ENCODE data around the gene FSD1.

Gene FSD1

GRCh38 chr19:4260613-4261191 lies 43.7 kb upstream of the FSD1 start:
- TF ChIP-seq ZFP3 (CRISPR knock-in tag; IDR thresholded peaks at IDR 0.05) = peak; percentile 95
- TF ChIP-seq ZFP30 (CRISPR knock-in tag; IDR thresholded peaks at IDR 0.05) = no peak
- no peak for TF ChIP-seq ESRRG (CRISPR knock-in tag; IDR thresholded peaks at IDR 0.05)
- no peak for TF ChIP-seq GLIS3 (CRISPR knock-in tag; IDR thresholded peaks at IDR 0.05)
- TF ChIP-seq BACH2 (CRISPR knock-in tag; IDR thresholded peaks at IDR 0.05; ENCODE audit: borderline replicate concordance) = no peak
- TF ChIP-seq ISL1 (CRISPR knock-in tag; IDR thresholded peaks at IDR 0.05) = no peak
- ATAC-seq = no peak

- TF ChIP-seq SNAI2 (CRISPR knock-in tag; IDR thresholded peaks at IDR 0.05) (no peak), TOX (CRISPR knock-in tag; IDR thresholded peaks at IDR 0.05; ENCODE audit: borderline replicate concordance) (no peak), OSR1 (CRISPR knock-in tag; IDR thresholded peaks at IDR 0.05) (no peak), BACH2 (CRISPR knock-in tag; IDR thresholded peaks at IDR 0.05; ENCODE audit: borderline replicate concordance) (no peak), TCF4 (CRISPR knock-in tag; IDR thresholded peaks at IDR 0.05; ENCODE audit: borderline replicate concordance) (no peak), ZFP3 (CRISPR knock-in tag; IDR thresholded peaks at IDR 0.05) (no peak), PATZ1 (CRISPR knock-in tag; IDR thresholded peaks at IDR 0.05; ENCODE audit: borderline replicate concordance) (no peak), ZC3H10 (CRISPR knock-in tag; IDR thresholded peaks at IDR 0.05) (no peak), ZNF565 (CRISPR knock-in tag; conservative IDR thresholded peaks at IDR 0.05; ENCODE audit: low read depth) (no peak), PPARA (CRISPR knock-in tag; IDR thresholded peaks at IDR 0.05; ENCODE audit: borderline replicate concordance) (no peak), ISL1 (CRISPR knock-in tag; IDR thresholded peaks at IDR 0.05) (no peak), ESRRG (CRISPR knock-in tag; IDR thresholded peaks at IDR 0.05) (no peak), RARB (CRISPR knock-in tag; IDR thresholded peaks at IDR 0.05) (no peak), CSRNP3 (CRISPR knock-in tag; IDR thresholded peaks at IDR 0.05) (no peak), POU6F1 (CRISPR knock-in tag; IDR thresholded peaks at IDR 0.05; ENCODE audit: borderline replicate concordance, low read depth) (no peak), CSDC2 (CRISPR knock-in tag; IDR thresholded peaks at IDR 0.05) (no peak), CREB5 (CRISPR knock-in tag; IDR thresholded peaks at IDR 0.05; ENCODE audit: low read depth) (no peak), GLIS3 (CRISPR knock-in tag; IDR thresholded peaks at IDR 0.05) (no peak), ZNF8 (CRISPR knock-in tag; IDR thresholded peaks at IDR 0.05) (no peak), ZFP30 (CRISPR knock-in tag; IDR thresholded peaks at IDR 0.05) (no peak)
- no peak for ATAC-seq
Measured at GRCh38 chr19:4264812-4265211, 39.6 kb upstream of the FSD1 start.

GRCh38 chr19:4266253-4267000 lies 38.0 kb upstream of the FSD1 start:
- TF ChIP-seq ZNF565 (CRISPR knock-in tag; conservative IDR thresholded peaks at IDR 0.05; ENCODE audit: low read depth) (no peak), ZFP3 (CRISPR knock-in tag; IDR thresholded peaks at IDR 0.05) (peak; percentile 98), CSRNP3 (CRISPR knock-in tag; IDR thresholded peaks at IDR 0.05) (no peak)
- no peak for ATAC-seq

Measured in SK-N-SH treated with all-trans-retinoic acid at 6 μM for 48 hours (cell line).